ENCODE measurements around the gene ATG13. TPM values are rescaled to one million over a fixed set of nuclear protein-coding genes. Genes with fewer than 3 reads are reported as not detected.

ATG13 gene
- total RNA-seq, 1 donor = 49.7 TPM

DNA sequence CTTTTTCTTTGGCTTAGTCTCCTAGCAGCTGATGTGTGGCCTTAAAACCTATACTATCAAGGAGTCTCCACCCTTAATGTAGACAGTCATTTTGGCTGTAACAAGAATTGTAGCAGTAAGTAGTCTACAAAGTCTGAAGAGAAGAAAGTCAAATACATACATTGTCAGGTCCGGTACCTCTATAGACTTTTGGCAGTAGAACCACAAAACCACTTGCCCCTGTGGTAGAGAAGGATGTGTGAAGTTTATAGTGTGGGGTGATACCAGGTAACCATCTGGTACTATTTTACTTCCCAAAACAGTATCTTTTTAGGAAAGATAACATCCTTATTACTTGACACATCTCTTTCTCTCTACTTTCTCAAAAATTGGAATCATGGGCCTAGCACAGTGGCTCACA, 15.1 kb downstream of the ATG13 start:
- TF ChIP-seq CTCF (IDR thresholded peaks at IDR 0.05; ENCODE audit: insufficient read depth, low read depth, low read length) = no peak
- DNase-seq (ENCODE audit: low read depth) = no peak
- H3K4me3 ChIP-seq (ENCODE audit: low read depth, low read length) = no peak overlapping the region

- DNase-seq (ENCODE audit: low read depth) = no peak
- no peak overlapping the region for H3K4me3 ChIP-seq (ENCODE audit: low read depth, low read length)
- no peak for TF ChIP-seq CTCF (IDR thresholded peaks at IDR 0.05; ENCODE audit: insufficient read depth, low read depth, low read length)
Measured at GRCh38 chr11:46633291-46634217, 16.2 kb downstream of the ATG13 start.

- H3K4me3 ChIP-seq (ENCODE audit: low read depth, low read length) = no peak overlapping the region
- DNase-seq (ENCODE audit: low read depth) = no peak
- no peak for TF ChIP-seq CTCF (IDR thresholded peaks at IDR 0.05; ENCODE audit: insufficient read depth, low read depth, low read length)
Measured at GRCh38 chr11:46635557-46636139, 18.3 kb downstream of the ATG13 start.

- H3K4me3 ChIP-seq (ENCODE audit: low read depth, low read length) = no peak overlapping the region
- no peak for DNase-seq (ENCODE audit: low read depth)
- no peak for TF ChIP-seq CTCF (IDR thresholded peaks at IDR 0.05; ENCODE audit: insufficient read depth, low read depth, low read length)
Measured at GRCh38 chr11:46637546-46637945, 20.2 kb downstream of the ATG13 start.

DNA sequence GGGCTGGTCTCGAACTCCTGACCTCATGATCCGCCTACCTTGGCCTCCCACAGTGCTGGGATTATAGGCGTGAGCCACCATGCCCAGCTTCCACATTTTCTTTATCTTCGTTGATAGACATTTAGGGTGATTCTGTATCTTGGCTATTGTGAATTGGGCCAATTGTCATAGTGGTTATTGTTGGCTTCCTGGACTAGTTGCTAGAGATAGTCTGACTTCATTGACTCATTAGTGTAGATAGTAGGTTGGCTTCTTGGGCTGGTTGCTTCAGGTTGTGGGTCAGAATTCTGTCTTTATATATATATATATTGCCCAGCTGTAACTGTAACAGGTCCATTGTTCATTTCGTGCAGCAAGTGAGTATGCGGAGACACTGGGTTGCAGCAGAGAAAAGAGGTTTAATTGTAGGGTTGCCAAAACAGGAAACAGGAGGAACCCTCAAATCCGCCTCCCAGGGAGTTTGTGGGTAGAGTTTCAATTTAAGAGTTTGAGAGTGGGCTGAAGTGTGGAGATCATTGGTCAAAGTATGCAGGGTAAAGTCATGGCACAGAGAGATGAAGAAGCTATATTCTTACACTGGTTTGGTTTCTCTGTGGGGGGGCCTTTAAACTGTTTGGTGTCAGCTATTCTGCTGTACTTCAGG, 22.0 kb downstream of the ATG13 start:
- no peak for TF ChIP-seq CTCF (IDR thresholded peaks at IDR 0.05; ENCODE audit: insufficient read depth, low read depth, low read length)
- H3K4me3 ChIP-seq (ENCODE audit: low read depth, low read length) = no peak overlapping the region
- no peak for DNase-seq (ENCODE audit: low read depth)

- H3K4me3 ChIP-seq (ENCODE audit: low read depth, low read length) = no peak overlapping the region
- no peak for TF ChIP-seq CTCF (IDR thresholded peaks at IDR 0.05; ENCODE audit: insufficient read depth, low read depth, low read length)
- DNase-seq (ENCODE audit: low read depth) = no peak
Measured at GRCh38 chr11:46640036-46640788, 22.9 kb downstream of the ATG13 start.

All from fibroblast of villous mesenchyme (primary cell).